PC-9 (cell line): ENCODE measurements around the gene MYOM3.

Experiments used
- EZH2 ChIP-seq: fragments of 200-600 bp; sonication (generic); IDR thresholded peaks from 2 replicates; pipeline ENCODE4 v1.8.0; 2017; ENCODE audit warnings: antibody characterized with exemption, low read depth
- TF ChIP-seq, protein P1 (sequence below): fragments of 200-600 bp; sonication (generic); conservative IDR thresholded peaks from 2 replicates; pipeline ENCODE4 v1.6.1; 2017; ENCODE audit warnings: mixed run types, antibody characterized with exemption, mild to moderate bottlenecking, moderate library complexity

DNA sequence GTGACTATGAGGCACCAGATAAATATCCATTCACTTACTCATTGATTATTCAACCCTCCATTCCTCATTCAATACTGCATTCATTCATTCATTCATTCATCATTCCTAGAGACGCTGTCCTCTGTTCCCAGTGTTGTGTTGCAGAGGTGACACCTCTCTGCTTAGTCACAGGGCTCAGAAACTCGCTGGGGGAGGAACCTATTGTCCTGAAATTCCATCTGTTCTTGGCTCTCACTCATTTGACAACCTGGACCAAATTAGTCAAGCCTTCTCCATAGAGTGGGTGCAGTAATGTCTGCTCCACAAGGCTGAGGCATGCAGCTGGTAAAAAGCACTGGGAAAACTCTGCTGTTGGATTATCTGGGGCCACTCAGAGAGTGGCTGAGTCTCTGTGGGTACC is 49.7 kb downstream of the MYOM3 start:
- TF ChIP-seq, protein P1, sequence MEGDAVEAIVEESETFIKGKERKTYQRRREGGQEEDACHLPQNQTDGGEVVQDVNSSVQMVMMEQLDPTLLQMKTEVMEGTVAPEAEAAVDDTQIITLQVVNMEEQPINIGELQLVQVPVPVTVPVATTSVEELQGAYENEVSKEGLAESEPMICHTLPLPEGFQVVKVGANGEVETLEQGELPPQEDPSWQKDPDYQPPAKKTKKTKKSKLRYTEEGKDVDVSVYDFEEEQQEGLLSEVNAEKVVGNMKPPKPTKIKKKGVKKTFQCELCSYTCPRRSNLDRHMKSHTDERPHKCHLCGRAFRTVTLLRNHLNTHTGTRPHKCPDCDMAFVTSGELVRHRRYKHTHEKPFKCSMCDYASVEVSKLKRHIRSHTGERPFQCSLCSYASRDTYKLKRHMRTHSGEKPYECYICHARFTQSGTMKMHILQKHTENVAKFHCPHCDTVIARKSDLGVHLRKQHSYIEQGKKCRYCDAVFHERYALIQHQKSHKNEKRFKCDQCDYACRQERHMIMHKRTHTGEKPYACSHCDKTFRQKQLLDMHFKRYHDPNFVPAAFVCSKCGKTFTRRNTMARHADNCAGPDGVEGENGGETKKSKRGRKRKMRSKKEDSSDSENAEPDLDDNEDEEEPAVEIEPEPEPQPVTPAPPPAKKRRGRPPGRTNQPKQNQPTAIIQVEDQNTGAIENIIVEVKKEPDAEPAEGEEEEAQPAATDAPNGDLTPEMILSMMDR: no peak
- no peak for TF ChIP-seq EZH2
